Heart left ventricle (tissue), 16 donors: ENCODE results near the gene MAPK12. TPM values are rescaled to one million over a fixed set of nuclear protein-coding genes. Genes with fewer than 3 reads are reported as not detected.
"Not testable (repeated sequence)": the region's sequence is repeated elsewhere in the genome, so short reads cannot be mapped to it uniquely, and the experiment has no call there.

Experiments used
- ATAC-seq, 4 donors: fragments of 200-7000 bp; cut with Tn5 transposase; one replicate each; pipeline ENCODE4 v1.9.1; 2020 to 2022; ENCODE audit warnings: moderate library complexity in 4 of 4, mild to moderate bottlenecking in 3 of 4, moderate number of reproducible peaks in 1 of 4
- DNase-seq, 5 donors: peaks; one replicate each; pipeline ENCODE4 v3.0.0-alpha.2; 2020
- H3K27ac ChIP-seq, 12 donors: fragments of 200-600 bp; sonication (generic) in 4 of 12; one replicate each; pipeline versions ENCODE4 v1.5.0 to v1.8.0; 2016 to 2022; ENCODE audit warnings: mild to moderate bottlenecking in 2 of 12
- H3K27me3 ChIP-seq, 9 donors: fragments of 200-600 bp; sonication (generic) in 2 of 9; one replicate each; pipeline versions ENCODE4 v1.5.1 to v1.8.0; 2016 to 2022; ENCODE audit warnings: mild to moderate bottlenecking in 3 of 9
- H3K36me3 ChIP-seq, 9 donors: fragments of 200-600 bp; sonication (generic) in 2 of 9; one replicate each; pipeline versions ENCODE4 v1.5.0 to v1.8.0; 2018 to 2022; ENCODE audit warnings: mild to moderate bottlenecking in 2 of 9
- H3K4me1 ChIP-seq, 12 donors: fragments of 200-600 bp; sonication (generic) in 4 of 12; one replicate each; pipeline versions ENCODE4 v1.5.0 to v1.8.0; 2016 to 2022; ENCODE audit warnings: mild to moderate bottlenecking in 3 of 12
- H3K4me3 ChIP-seq, 12 donors: fragments of 200-600 bp; sonication (generic) in 4 of 12; one replicate each; pipeline versions ENCODE4 v1.5.0 to v1.8.0; 2017 to 2022; ENCODE audit warnings: mild to moderate bottlenecking in 9 of 12, moderate library complexity in 4 of 12
- H3K9me3 ChIP-seq, 12 donors: fragments of 200-600 bp; sonication (generic) in 4 of 12; one replicate each; pipeline versions ENCODE4 v1.5.0 to v1.8.0; 2016 to 2022; ENCODE audit warnings: mild to moderate bottlenecking in 1 of 12
- CTCF ChIP-seq, 12 donors: fragments of 200-600 bp; sonication (generic) in 4 of 12; IDR thresholded peaks; one replicate each; pipeline versions ENCODE4 v1.5.0 to v1.8.0; 2018 to 2022; ENCODE audit warnings: antibody characterized with exemption in 12 of 12, mild to moderate bottlenecking in 5 of 12
- POLR2A ChIP-seq, 2 donors: fragments of 450-650 bp; IDR thresholded peaks; one replicate each; pipeline ENCODE4 v1.6.1; 2017; ENCODE audit warnings: antibody characterized with exemption in 2 of 2, mild to moderate bottlenecking in 2 of 2, moderate library complexity in 2 of 2
- WGBS, 4 donors: extraction: QIAGEN DNeasy Blood & Tissue Kit in 2 of 4; methylation state at CpG; one replicate each; pipeline versions ENCODE4 v1.1.5 to v1.1.7; 2013 to 2018; 5-methylcytosine and 5-hydroxymethylcytosine counted together
- intact Hi-C, 10 donors: fragments of 100-400 bp; cut with DNase I; formaldehyde crosslinking; loops; one replicate each; pipeline versions ENCODE4 v1.11.1 to v1.14.2; 2022
- polyA plus RNA-seq, 2 donors: library from polyadenylated mRNA; stranded (reverse); fragments of 200-250 nt; gene quantifications; one replicate each; pipeline ENCODE4 v1.2.3, GENCODE V29; 2013
- total RNA-seq, 9 donors: library from RNA; depleted of rRNA in 2 of 9; stranded (reverse); fragments of >200 nt in 2 of 9; fragmentation: NEBNext Ultra II Directional in 3 of 9; extraction: Animal tissue kit (Norgen Biotek cat#: 25700) in 3 of 9; gene quantifications; one replicate each; pipeline versions ENCODE4 v1.1.0 to v1.2.4, GENCODE V29; 2016 to 2023
- donor health status: ischemic (EF 13 %, LVEDD 7.1; RV severe dilation, severe dysfunction).
- donor health status: healthy with polysubstance abuse.
- donor health status: DM: no; HTN: yes; CAD: no.
- donor health status: DM: no; HTN: no; CAD: no.
- donor health status: ischemic (EF 25% LVEDD 6.9; RV normal size, moderate dysfunction).
- donor health status: ischemic (EF 25% LVEDD 5.7; RV mildly dilated, moderate dysfunction).
- donor health status: healthy.
- donor health status: DM: yes; HTN: yes; CAD: no.
- donor health status: ischemic (EF 35%, LVEDD 5.7; RV mildly dilated, moderate dysfunction).
- donor health status: nonischemic (EF 11% LVEDD 7.7; RV severe dilation, severe dysfunction).
- donor health status: DM: yes; HTN: yes; CAD: no.
- donor health status: PGD.
- donor health status: ischemic (EF 29% LVEDD 5.4; RV normal size, mild dysfunction).
- donor health status: nonischemic (EF 23%, LVEDD 6.1; RV moderate dilation, normal function).

Gene MAPK12
- total and polyA plus RNA-seq, 11 donors = 11.6 to 18.0 (median 15.5) TPM

GRCh38 chr22:50206599-50206998 lies 54.9 kb downstream of the MAPK12 start:
- WGBS, 4 donors = 23 to 50% (median 34%) methylated on average over 10 of the region's 10 CpGs
- Histone ChIP-seq H3K27me3 (no peaks in the 10 kb centered on the region), H3K36me3 (peaks cover 0 to 64% (median 54%) of the 10 kb centered on the region in 9 donors), H3K9me3 (no peaks in the 10 kb centered on the region), H3K4me1 (peaks cover 0 to 61% (median 31%) of the 10 kb centered on the region in 12 donors), H3K4me3 (no peak overlapping the region), H3K27ac (peak overlapping the region in 8 of 12 donors; percentile 20 to 80 (median 58))
- intact Hi-C loops = loop anchor here in 5 of 10 donors (2.0 to 5.0 kb wide), 3 partner anchors 58 to 274 kb away; no protein-coding TSS in a partner anchor
- TF ChIP-seq POLR2A (IDR thresholded peaks at IDR 0.05) (no peak), CTCF (IDR thresholded peaks at IDR 0.05) (peak; percentile 41 to 65 (median 52))
- ATAC-seq (peak; percentile 83 to 92 (median 84)), DNase-seq (peak in 4 of 5 donors; percentile 73 to 92 (median 82))

GRCh38 chr22:50205781-50206569 lies 55.5 kb downstream of the MAPK12 start:
- H3K4me1 ChIP-seq = peaks cover 0 to 61% (median 31%) of the 10 kb centered on the region in 12 donors
- H3K36me3 ChIP-seq = peaks cover 0 to 57% (median 48%) of the 10 kb centered on the region in 9 donors
- no peaks in the 10 kb centered on the region for H3K9me3 ChIP-seq
- WGBS, 4 donors = 89 to 93% (median 91%) methylated on average over 26 to 45 of the region's 45 CpGs
- H3K4me3 ChIP-seq = no peak overlapping the region
- H3K27me3 ChIP-seq = no peaks in the 10 kb centered on the region
- H3K27ac ChIP-seq = peak overlapping the region in 9 of 12 donors; percentile 18 to 80 (median 54)
- no peak for TF ChIP-seq CTCF (IDR thresholded peaks at IDR 0.05)
- no peak for TF ChIP-seq POLR2A (IDR thresholded peaks at IDR 0.05)
- intact Hi-C loops = loop anchor here in 5 of 10 donors (2.0 to 5.0 kb wide), 3 partner anchors 57 to 274 kb away; no protein-coding TSS in a partner anchor
- ATAC-seq (peak in 1 of 4 donors; percentile 2), DNase-seq (peak in 1 of 5 donors; percentile 6)

- 87 to 95% (median 92%) methylated on average over 9 of the region's 9 CpGs for WGBS, 4 donors
- Histone ChIP-seq H3K4me1 (peaks cover 0 to 64% (median 34%) of the 10 kb centered on the region in 12 donors), H3K27ac (peak overlapping the region in 2 of 12 donors; percentile 49 to 63), H3K36me3 (peaks cover 0 to 48% (median 38%) of the 10 kb centered on the region in 9 donors)
- not testable (repeated sequence) for DNase-seq, H3K27me3 ChIP-seq, ATAC-seq, H3K9me3 ChIP-seq, H3K4me3 ChIP-seq
- intact Hi-C loops = loop anchor here in 4 of 10 donors (5.0 kb wide), 2 partner anchors 58 to 273 kb away; no protein-coding TSS in a partner anchor
These were observed 56.5 kb downstream of the MAPK12 start for GRCh38 chr22:50204998-50205397.

GRCh38 chr22:50204571-50204970 lies 56.9 kb downstream of the MAPK12 start:
- WGBS, 4 donors = 91 to 95% (median 93%) methylated on average over 7 of the region's 7 CpGs
- peaks cover 0 to 69% (median 38%) of the 10 kb centered on the region in 12 donors for H3K4me1 ChIP-seq
- DNase-seq (no peak), ATAC-seq (no peak)
- H3K4me3 ChIP-seq = no peak overlapping the region
- no peaks in the 10 kb centered on the region for H3K27me3 ChIP-seq
- no peaks in the 10 kb centered on the region for H3K9me3 ChIP-seq
- H3K27ac ChIP-seq = peak overlapping the region in 1 of 12 donors; percentile 63
- peaks cover 0 to 48% (median 37%) of the 10 kb centered on the region in 9 donors for H3K36me3 ChIP-seq
- intact Hi-C loops = no loop called here
- TF ChIP-seq CTCF (IDR thresholded peaks at IDR 0.05) (no peak), POLR2A (IDR thresholded peaks at IDR 0.05) (no peak)
